B cell (primary cell): ENCODE results near the gene ZNF592. TPM values are rescaled to one million over a fixed set of nuclear protein-coding genes. Genes with fewer than 3 reads are reported as not detected.

Experiments used
- ATAC-seq: fragments of 200-7000 bp; cut with Tn5 transposase; one replicate; pipeline ENCODE4 v1.10.0; 2021; ENCODE audit warnings: low read depth, mild to moderate bottlenecking, moderate number of reproducible peaks, moderate library complexity
- CTCF ChIA-PET: fragments of 350-600 bp; sonication (Branson Sonifier 250); formaldehyde crosslinking; loops from one replicate; lab custom pipeline; 2021; ENCODE audit warnings: antibody characterized with exemption, inconsistent platforms; lab: Charles Lee
- POLR2A ChIA-PET: fragments of 350-600 bp; sonication (Branson Sonifier 250); formaldehyde crosslinking; loops from one replicate; lab custom pipeline; 2021; ENCODE audit warnings: antibody characterized with exemption; lab: Charles Lee
- DNase-seq: peaks from one replicate; pipeline ENCODE4 v3.0.0; 2013
- H2AFZ ChIP-seq: 2 replicates; pipeline ENCODE4 v1.6.1; 2012; ENCODE audit warnings: mild to moderate bottlenecking, low read depth, low read length; ENCODE audit not compliant: insufficient read depth, poor library complexity, severe bottlenecking
- H3K27ac ChIP-seq, 2 donors: 1 replicate in 1 of 2; 2 replicates in 1 of 2; pipeline ENCODE4 v1.5.1; 2012 to 2013; ENCODE audit warnings: low read length in 2 of 2, mild to moderate bottlenecking in 2 of 2, moderate library complexity in 1 of 2
- H3K27me3 ChIP-seq, 4 experiments: fragments of 200-600 bp in 1 of 4; sonication (generic) in 1 of 4; replicated peaks in 1 of 4; 1 replicate in 2 of 4; 2 replicates in 2 of 4; pipeline versions ENCODE4 v1.6.1 to v1.7.0; 2013 to 2016; ENCODE audit warnings: low read length in 3 of 4, mild to moderate bottlenecking in 2 of 4, mixed read lengths in 1 of 4, moderate library complexity in 1 of 4; ENCODE audit not compliant: insufficient read depth in 4 of 4, control insufficient read depth in 3 of 4; ENCODE audit errors: control extremely low read depth in 1 of 4
- H3K36me3 ChIP-seq, 2 experiments: replicated peaks in 1 of 2; 1 replicate in 1 of 2; 2 replicates in 1 of 2; pipeline versions ENCODE4 v1.6.1 to v1.7.1; 2013; ENCODE audit warnings: low read length in 1 of 2; ENCODE audit not compliant: insufficient read depth in 2 of 2, control insufficient read depth in 1 of 2; ENCODE audit errors: control extremely low read depth in 1 of 2, extremely low read depth in 1 of 2
- H3K4me1 ChIP-seq, 2 donors: fragments of 200-600 bp in 1 of 2; sonication (generic) in 1 of 2; 1 replicate in 1 of 2; 2 replicates in 1 of 2; pipeline versions ENCODE4 v1.5.1 to v1.6.1; 2013 to 2017; ENCODE audit warnings: low read length in 2 of 2; ENCODE audit not compliant: control insufficient read depth in 2 of 2, insufficient read depth in 2 of 2
- H3K4me2 ChIP-seq: replicated peaks from 2 replicates; pipeline ENCODE3; 2012; ENCODE audit warnings: mild to moderate bottlenecking, low read depth, low read length; ENCODE audit not compliant: poor library complexity, severe bottlenecking
- H3K4me3 ChIP-seq, 5 experiments: fragments of 200-600 bp in 1 of 5; sonication (generic) in 1 of 5; 1 replicate in 3 of 5; 2 replicates in 2 of 5; pipeline versions ENCODE4 v1.5.1 to v1.7.0; 2011 to 2016; ENCODE audit warnings: low read length in 4 of 5, mild to moderate bottlenecking in 4 of 5, low read depth in 2 of 5, control low read depth in 1 of 5, moderate library complexity in 1 of 5; ENCODE audit not compliant: insufficient read depth in 1 of 5; ENCODE audit errors: control extremely low read depth in 1 of 5, extremely low read depth in 1 of 5
- H3K79me2 ChIP-seq: fragments of 200-600 bp; sonication (generic); one replicate; pipeline ENCODE4 v1.6.0; 2016; ENCODE audit warnings: low read length; ENCODE audit not compliant: control insufficient read depth, insufficient read depth
- H3K9ac ChIP-seq: fragments of 200-600 bp; sonication (generic); 2 replicates; pipeline ENCODE4 v1.6.1; 2017; ENCODE audit warnings: mild to moderate bottlenecking, low read length, moderate library complexity
- H3K9me3 ChIP-seq, 3 donors: one replicate each; pipeline versions ENCODE4 v1.6.1 to v1.7.1; 2013; ENCODE audit warnings: low read length in 2 of 3; ENCODE audit not compliant: control insufficient read depth in 2 of 3, insufficient read depth in 1 of 3; ENCODE audit errors: control extremely low read depth in 1 of 3
- H4K20me1 ChIP-seq: 2 replicates; pipeline ENCODE4 v1.6.0; 2012; ENCODE audit warnings: mild to moderate bottlenecking, low read length; ENCODE audit not compliant: insufficient read depth, control insufficient read depth, poor library complexity, severe bottlenecking
- H3K27ac Mint-ChIP-seq: one replicate; pipeline ENCODE4 v1.8.0; 2021; ENCODE audit warnings: mixed read lengths
- H3K27me3 Mint-ChIP-seq: one replicate; pipeline ENCODE4 v1.8.0; 2021; ENCODE audit warnings: mixed read lengths
- H3K4me1 Mint-ChIP-seq: one replicate; pipeline ENCODE4 v1.8.0; 2021; ENCODE audit warnings: mixed read lengths
- H3K4me3 Mint-ChIP-seq: one replicate; pipeline ENCODE4 v1.8.0; 2021; ENCODE audit warnings: mixed read lengths
- H3K9me3 Mint-ChIP-seq: one replicate; pipeline ENCODE4 v1.8.0; 2022; ENCODE audit warnings: mixed read lengths; ENCODE audit not compliant: insufficient read depth
- EZH2 ChIP-seq: IDR thresholded peaks from 2 replicates; pipeline ENCODE4 v1.6.1; 2012; ENCODE audit warnings: borderline replicate concordance, low read depth, mild to moderate bottlenecking, moderate library complexity, low read length; ENCODE audit not compliant: insufficient read depth, poor library complexity, severe bottlenecking
- WGBS: methylation state at CpG from one replicate; pipeline ENCODE4 v1.1.5; 2013; ENCODE audit warnings: missing lambda C conversion rate; ENCODE audit not compliant: insufficient coverage; 5-methylcytosine and 5-hydroxymethylcytosine counted together
- intact Hi-C: fragments of 100-400 bp; cut with micrococcal nuclease; formaldehyde crosslinking; loops from one replicate; pipeline ENCODE4 v1.10.0; 2022
- polyA plus RNA-seq: library from polyadenylated mRNA; depleted of rRNA; stranded (reverse); fragments of >200 nt; gene quantifications from 2 replicates; pipeline ENCODE4 v1.2.3, GENCODE V29; 2012
- total RNA-seq, 2 donors: library from RNA; stranded (reverse); fragments of 120-200 nt in 1 of 2; gene quantifications; 1 replicate in 1 of 2; 2 replicates in 1 of 2; pipeline versions ENCODE4 v1.2.3 to v1.2.4, GENCODE V29; 2013 to 2022
- TF ChIP-seq, protein P1 (sequence below): fragments of 200-600 bp; IDR thresholded peaks from one replicate; pipeline ENCODE4 v1.8.0; 2022; ENCODE audit warnings: antibody characterized with exemption, mild to moderate bottlenecking

Gene ZNF592
- total and polyA plus RNA-seq, 2 donors (not counting 1 experiment from before 2014, with no cell fraction given), result 35.8 to 64.4 TPM

DNA sequence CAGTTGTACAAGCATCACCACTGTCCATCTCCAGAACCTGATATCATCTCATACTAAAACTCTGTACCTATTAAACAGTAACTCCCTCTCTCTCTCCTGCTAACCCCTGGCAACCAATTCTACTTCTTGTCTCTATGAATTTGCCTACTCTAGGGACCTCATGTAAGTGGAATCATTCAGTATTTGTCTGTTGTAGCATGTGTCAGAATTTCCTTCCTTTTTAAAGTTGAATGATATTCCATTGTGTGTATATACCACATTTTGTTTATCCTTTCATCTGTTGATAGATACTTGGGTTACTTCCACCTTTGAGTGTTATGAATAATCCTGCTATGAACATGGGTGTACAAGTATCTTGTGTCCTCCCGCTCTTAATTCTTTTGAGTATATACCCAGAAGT is 16.6 kb downstream of the ZNF592 start:
- intact Hi-C loops, result no loop called here
- Histone ChIP-seq H3K4me3 (no peak overlapping the region), H3K9ac (no peak overlapping the region), H4K20me1 (peaks cover 92% of the 10 kb centered on the region), H3K27ac (peak overlapping the region in 1 of 2 donors; percentile 26), H3K4me2 (no peak overlapping the region), H3K36me3 (peaks cover 3 to 42% of the 10 kb centered on the region in 2 experiments), H3K4me1 (peaks cover 33 to 36% of the 10 kb centered on the region in 2 donors), H3K9me3 (no peaks in the 10 kb centered on the region), H3K27me3 (no peaks in the 10 kb centered on the region), H2AFZ (no peak overlapping the region), H3K79me2 (peaks cover 100% of the 10 kb centered on the region)
- no peak overlapping the region for H3K27ac Mint-ChIP-seq
- ChIA-PET CTCF (no interaction called here), POLR2A (no interaction called here)
- no peak for TF ChIP-seq EZH2
- TF ChIP-seq, protein P1, sequence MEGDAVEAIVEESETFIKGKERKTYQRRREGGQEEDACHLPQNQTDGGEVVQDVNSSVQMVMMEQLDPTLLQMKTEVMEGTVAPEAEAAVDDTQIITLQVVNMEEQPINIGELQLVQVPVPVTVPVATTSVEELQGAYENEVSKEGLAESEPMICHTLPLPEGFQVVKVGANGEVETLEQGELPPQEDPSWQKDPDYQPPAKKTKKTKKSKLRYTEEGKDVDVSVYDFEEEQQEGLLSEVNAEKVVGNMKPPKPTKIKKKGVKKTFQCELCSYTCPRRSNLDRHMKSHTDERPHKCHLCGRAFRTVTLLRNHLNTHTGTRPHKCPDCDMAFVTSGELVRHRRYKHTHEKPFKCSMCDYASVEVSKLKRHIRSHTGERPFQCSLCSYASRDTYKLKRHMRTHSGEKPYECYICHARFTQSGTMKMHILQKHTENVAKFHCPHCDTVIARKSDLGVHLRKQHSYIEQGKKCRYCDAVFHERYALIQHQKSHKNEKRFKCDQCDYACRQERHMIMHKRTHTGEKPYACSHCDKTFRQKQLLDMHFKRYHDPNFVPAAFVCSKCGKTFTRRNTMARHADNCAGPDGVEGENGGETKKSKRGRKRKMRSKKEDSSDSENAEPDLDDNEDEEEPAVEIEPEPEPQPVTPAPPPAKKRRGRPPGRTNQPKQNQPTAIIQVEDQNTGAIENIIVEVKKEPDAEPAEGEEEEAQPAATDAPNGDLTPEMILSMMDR, result no peak
- H3K9me3 Mint-ChIP-seq, result no peaks in the 10 kb centered on the region
- no CpG with 5 or more reads among the region's 1 CpG for WGBS
- H3K4me3 Mint-ChIP-seq, result no peak overlapping the region
- DNase-seq (no peak), ATAC-seq (no peak)
- H3K27me3 Mint-ChIP-seq, result no peaks in the 10 kb centered on the region
- H3K4me1 Mint-ChIP-seq, result peaks cover 27% of the 10 kb centered on the region

DNA sequence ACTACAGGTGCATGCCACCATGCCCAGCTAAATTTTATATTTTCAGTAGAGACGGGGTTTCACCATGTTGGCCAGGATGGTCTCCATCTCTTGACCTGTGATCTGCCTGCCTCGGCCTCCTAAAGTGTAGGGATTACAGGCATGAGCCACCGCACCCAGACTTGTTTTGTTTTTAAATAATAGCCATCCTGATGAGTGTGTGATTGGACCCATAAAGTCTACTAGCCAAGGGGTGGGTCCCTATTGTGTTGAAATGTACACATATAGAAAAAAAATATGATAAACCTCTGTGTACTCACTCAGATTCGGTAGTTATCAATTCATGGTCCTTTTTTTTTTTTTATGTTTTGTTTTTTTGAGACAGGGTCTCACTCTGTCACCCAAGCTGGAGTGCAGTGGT is 17.3 kb downstream of the ZNF592 start:
- Histone ChIP-seq H3K4me3 (no peak overlapping the region), H3K4me2 (no peak overlapping the region), H3K9me3 (no peaks in the 10 kb centered on the region), H3K36me3 (peaks cover 5 to 47% of the 10 kb centered on the region in 2 experiments), H3K9ac (no peak overlapping the region), H3K79me2 (peaks cover 100% of the 10 kb centered on the region), H4K20me1 (peaks cover 92% of the 10 kb centered on the region), H3K4me1 (peaks cover 26 to 29% of the 10 kb centered on the region in 2 donors), H3K27ac (no peak overlapping the region), H2AFZ (no peak overlapping the region), H3K27me3 (no peaks in the 10 kb centered on the region)
- intact Hi-C loops, result no loop called here
- peaks cover 29% of the 10 kb centered on the region for H3K4me1 Mint-ChIP-seq
- DNase-seq (no peak), ATAC-seq (no peak)
- no peaks in the 10 kb centered on the region for H3K27me3 Mint-ChIP-seq
- no peaks in the 10 kb centered on the region for H3K9me3 Mint-ChIP-seq
- H3K4me3 Mint-ChIP-seq, result no peak overlapping the region
- ChIA-PET POLR2A (no interaction called here), CTCF (no interaction called here)
- H3K27ac Mint-ChIP-seq, result no peak overlapping the region
- TF ChIP-seq, protein P1, result no peak
- TF ChIP-seq EZH2, result no peak
- WGBS, result no CpG with 5 or more reads among the region's 4 CpGs
